Duodenal mucosa (tissue), 2 donors: ENCODE measurements around the gene PDLIM7.

Experiments used
- H3K27ac ChIP-seq: one replicate; pipeline ENCODE4 v1.7.0; 2013; ENCODE audit warnings: low read depth, low read length
- H3K27me3 ChIP-seq, 2 donors: one replicate each; pipeline ENCODE4 v1.7.0; 2013; ENCODE audit warnings: low read length in 2 of 2, control low read depth in 1 of 2; ENCODE audit not compliant: insufficient read depth in 2 of 2, control insufficient read depth in 1 of 2
- H3K36me3 ChIP-seq, 2 donors: one replicate each; pipeline ENCODE4 v1.7.0; 2013; ENCODE audit warnings: low read length in 2 of 2, control low read depth in 1 of 2; ENCODE audit not compliant: insufficient read depth in 2 of 2, control insufficient read depth in 1 of 2
- H3K4me1 ChIP-seq, 2 donors: one replicate each; pipeline ENCODE4 v1.7.0; 2013; ENCODE audit warnings: low read length in 2 of 2, control low read depth in 1 of 2; ENCODE audit not compliant: insufficient read depth in 2 of 2, control insufficient read depth in 1 of 2
- H3K4me3 ChIP-seq, 2 donors: one replicate each; pipeline ENCODE4 v1.7.0; 2013; ENCODE audit warnings: low read length in 2 of 2, low read depth in 1 of 2
- H3K9ac ChIP-seq, 2 donors: one replicate each; pipeline ENCODE4 v1.7.0; 2013; ENCODE audit warnings: low read length in 2 of 2, low read depth in 1 of 2
- H3K9me3 ChIP-seq, 2 donors: one replicate each; pipeline ENCODE4 v1.7.0; 2013; ENCODE audit warnings: low read length in 2 of 2, control low read depth in 1 of 2; ENCODE audit not compliant: control insufficient read depth in 1 of 2

The PDLIM7 gene

GRCh38 chr5:177498013-177498787 lies 796 bp upstream of the PDLIM7 start:
- Histone ChIP-seq H3K4me1 (peaks cover 12 to 50% of the 10 kb centered on the region in 2 donors), H3K4me3 (peak overlapping the region; percentile 72 to 77), H3K36me3 (no peaks in the 10 kb centered on the region), H3K27me3 (peaks cover 8 to 10% of the 10 kb centered on the region in 2 donors), H3K9me3 (no peaks in the 10 kb centered on the region), H3K27ac (no peak overlapping the region), H3K9ac (peak overlapping the region; percentile 38 to 46)

- peak overlapping the region; percentile 50 to 60 for H3K9ac ChIP-seq
- no peaks in the 10 kb centered on the region for H3K36me3 ChIP-seq
- H3K4me3 ChIP-seq: peak overlapping the region; percentile 66 to 72
- peaks cover 12 to 44% of the 10 kb centered on the region in 2 donors for H3K4me1 ChIP-seq
- H3K27ac ChIP-seq: peak overlapping the region; percentile 82
- peaks cover 8 to 10% of the 10 kb centered on the region in 2 donors for H3K27me3 ChIP-seq
- no peaks in the 10 kb centered on the region for H3K9me3 ChIP-seq
These were observed 595 bp downstream of the PDLIM7 start for GRCh38 chr5:177496727-177497291.

- no peaks in the 10 kb centered on the region for H3K9me3 ChIP-seq
- peak overlapping the region; percentile 50 to 54 for H3K9ac ChIP-seq
- peaks cover 12 to 43% of the 10 kb centered on the region in 2 donors for H3K4me1 ChIP-seq
- peaks cover 8 to 10% of the 10 kb centered on the region in 2 donors for H3K27me3 ChIP-seq
- H3K4me3 ChIP-seq: peak overlapping the region; percentile 51 to 52
- H3K36me3 ChIP-seq: no peaks in the 10 kb centered on the region
- H3K27ac ChIP-seq: peak overlapping the region; percentile 82
These were observed 1.2 kb downstream of the PDLIM7 start for GRCh38 chr5:177496070-177496726.

- H3K4me1 ChIP-seq: peaks cover 12 to 36% of the 10 kb centered on the region in 2 donors
- H3K4me3 ChIP-seq: peak overlapping the region in 1 of 2 donors; percentile 21
- peak overlapping the region in 1 of 2 donors; percentile 50 for H3K9ac ChIP-seq
These were observed 2.0 kb downstream of the PDLIM7 start for GRCh38 chr5:177495243-177496060.

GRCh38 chr5:177494346-177495195 lies 2.8 kb downstream of the PDLIM7 start:
- Histone ChIP-seq H3K27me3 (peaks cover 8 to 10% of the 10 kb centered on the region in 2 donors), H3K36me3 (no peaks in the 10 kb centered on the region), H3K9me3 (no peaks in the 10 kb centered on the region), H3K4me3 (no peak overlapping the region), H3K9ac (peak overlapping the region in 1 of 2 donors; percentile 27), H3K27ac (peak overlapping the region; percentile 56), H3K4me1 (peaks cover 12 to 36% of the 10 kb centered on the region in 2 donors)

More at GRCh38 chr5:177495243-177496060, 2.0 kb downstream of the PDLIM7 start:
- Histone ChIP-seq H3K27me3 (peaks cover 8 to 10% of the 10 kb centered on the region in 2 donors), H3K27ac (peak overlapping the region; percentile 82), H3K9me3 (no peaks in the 10 kb centered on the region), H3K36me3 (no peaks in the 10 kb centered on the region)

GRCh38 chr5:177493795-177494345 lies 3.5 kb downstream of the PDLIM7 start:
- peaks cover 8 to 10% of the 10 kb centered on the region in 2 donors for H3K27me3 ChIP-seq
- no peaks in the 10 kb centered on the region for H3K9me3 ChIP-seq
- no peak overlapping the region for H3K4me3 ChIP-seq
- peak overlapping the region in 1 of 2 donors; percentile 27 for H3K9ac ChIP-seq
- no peak overlapping the region for H3K27ac ChIP-seq
- H3K36me3 ChIP-seq: peaks cover 0 to 4% of the 10 kb centered on the region in 2 donors
- peaks cover 12 to 40% of the 10 kb centered on the region in 2 donors for H3K4me1 ChIP-seq

- Histone ChIP-seq H3K4me1 (peaks cover 8 to 33% of the 10 kb centered on the region in 2 donors), H3K9ac (no peak overlapping the region), H3K27me3 (peaks cover 0 to under 1% of the 10 kb centered on the region in 2 donors), H3K36me3 (peaks cover 1 to 10% of the 10 kb centered on the region in 2 donors), H3K4me3 (no peak overlapping the region), H3K9me3 (no peaks in the 10 kb centered on the region), H3K27ac (no peak overlapping the region)
These were observed 4.6 kb downstream of the PDLIM7 start for GRCh38 chr5:177492841-177493240.

GRCh38 chr5:177491983-177492746 lies 5.2 kb downstream of the PDLIM7 start:
- Histone ChIP-seq H3K9ac (no peak overlapping the region), H3K36me3 (peaks cover 6 to 13% of the 10 kb centered on the region in 2 donors), H3K27ac (no peak overlapping the region), H3K4me1 (peaks cover 6 to 31% of the 10 kb centered on the region in 2 donors), H3K27me3 (no peaks in the 10 kb centered on the region), H3K4me3 (no peak overlapping the region), H3K9me3 (no peaks in the 10 kb centered on the region)
